ENCODE data around the gene HHLA2. TPM values are rescaled to one million over a fixed set of nuclear protein-coding genes. Genes with fewer than 3 reads are reported as not detected.

The HHLA2 gene
- total RNA-seq, 1 experiment from 2014 or later = 5.8 TPM

GRCh38 chr3:108342837-108343486 lies 46.6 kb downstream of the HHLA2 start:
- TF ChIP-seq CTCF (IDR thresholded peaks at IDR 0.05; ENCODE audit: unreplicated experiment) = no peak
- DNase-seq = no peak
- Mint-ChIP-seq H3K4me3 (ENCODE audit: low read depth, unreplicated experiment) (no peak overlapping the region), H3K27me3 (ENCODE audit: unreplicated experiment) (no peaks in the 10 kb centered on the region), H3K9me3 (ENCODE audit: low read depth, unreplicated experiment) (no peaks in the 10 kb centered on the region), H3K36me3 (ENCODE audit: insufficient read depth, unreplicated experiment) (peaks cover 5% of the 10 kb centered on the region), H3K4me1 (ENCODE audit: low read depth, unreplicated experiment) (peaks cover 9% of the 10 kb centered on the region), H3K27ac (ENCODE audit: unreplicated experiment) (no peak overlapping the region)
- CTCF ChIA-PET = no interaction called here
- intact Hi-C loops (cut with micrococcal nuclease; ENCODE audit: unreplicated experiment) = no loop called here
- BruUV-seq (replicated peaks) = no TSS peak

GRCh38 chr3:108343491-108343890 lies 47.1 kb downstream of the HHLA2 start:
- Mint-ChIP-seq H3K27me3 (ENCODE audit: unreplicated experiment) (no peaks in the 10 kb centered on the region), H3K4me1 (ENCODE audit: low read depth, unreplicated experiment) (peaks cover 9% of the 10 kb centered on the region), H3K27ac (ENCODE audit: unreplicated experiment) (no peak overlapping the region), H3K4me3 (ENCODE audit: low read depth, unreplicated experiment) (no peak overlapping the region), H3K36me3 (ENCODE audit: insufficient read depth, unreplicated experiment) (peaks cover 5% of the 10 kb centered on the region), H3K9me3 (ENCODE audit: low read depth, unreplicated experiment) (no peaks in the 10 kb centered on the region)
- CTCF ChIA-PET = no interaction called here
- TF ChIP-seq CTCF (IDR thresholded peaks at IDR 0.05; ENCODE audit: unreplicated experiment) = no peak
- BruUV-seq (replicated peaks) = no TSS peak
- no peak for DNase-seq
- intact Hi-C loops (cut with micrococcal nuclease; ENCODE audit: unreplicated experiment) = no loop called here

GRCh38 chr3:108345492-108346205 lies 49.3 kb downstream of the HHLA2 start:
- Mint-ChIP-seq H3K9me3 (ENCODE audit: low read depth, unreplicated experiment) (no peaks in the 10 kb centered on the region), H3K27ac (ENCODE audit: unreplicated experiment) (no peak overlapping the region), H3K4me1 (ENCODE audit: low read depth, unreplicated experiment) (peaks cover 9% of the 10 kb centered on the region), H3K27me3 (ENCODE audit: unreplicated experiment) (no peaks in the 10 kb centered on the region), H3K4me3 (ENCODE audit: low read depth, unreplicated experiment) (no peak overlapping the region), H3K36me3 (ENCODE audit: insufficient read depth, unreplicated experiment) (no peaks in the 10 kb centered on the region)
- no peak for TF ChIP-seq CTCF (IDR thresholded peaks at IDR 0.05; ENCODE audit: unreplicated experiment)
- peak; percentile 2 for DNase-seq
- BruUV-seq (replicated peaks) = no TSS peak
- CTCF ChIA-PET = no interaction called here
- intact Hi-C loops (cut with micrococcal nuclease; ENCODE audit: unreplicated experiment) = no loop called here

GRCh38 chr3:108346301-108347227 lies 50.2 kb downstream of the HHLA2 start:
- Mint-ChIP-seq H3K36me3 (ENCODE audit: insufficient read depth, unreplicated experiment) (no peaks in the 10 kb centered on the region), H3K4me1 (ENCODE audit: low read depth, unreplicated experiment) (peaks cover 9% of the 10 kb centered on the region), H3K27ac (ENCODE audit: unreplicated experiment) (no peak overlapping the region), H3K4me3 (ENCODE audit: low read depth, unreplicated experiment) (no peak overlapping the region), H3K27me3 (ENCODE audit: unreplicated experiment) (no peaks in the 10 kb centered on the region), H3K9me3 (ENCODE audit: low read depth, unreplicated experiment) (no peaks in the 10 kb centered on the region)
- BruUV-seq (replicated peaks) = no TSS peak
- CTCF ChIA-PET = no interaction called here
- DNase-seq = no peak
- no peak for TF ChIP-seq CTCF (IDR thresholded peaks at IDR 0.05; ENCODE audit: unreplicated experiment)
- intact Hi-C loops (cut with micrococcal nuclease; ENCODE audit: unreplicated experiment) = no loop called here

All from Calu3 (cell line).